Measurements from ENCODE around the gene KRTAP10-11. TPM values are rescaled to one million over a fixed set of nuclear protein-coding genes. Genes with fewer than 3 reads are reported as not detected.

KRTAP10-11 gene
- total and polyA plus RNA-seq, 2 experiments from 2014 or later = not detected

- Histone ChIP-seq H3K4me3 (no peak overlapping the region), H3K27me3 (no peaks in the 10 kb centered on the region), H3K27ac (no peak overlapping the region), H3K9me2 (replicated peaks; ENCODE audit: insufficient read depth) (no peaks in the 10 kb centered on the region), H3K79me2 (no peaks in the 10 kb centered on the region), H2AFZ (no peak overlapping the region), H3K4me2 (no peak overlapping the region), H4K20me1 (ENCODE audit: insufficient read depth, poor library complexity, severe bottlenecking) (no peaks in the 10 kb centered on the region), H3K4me1 (ENCODE audit: insufficient read depth) (no peaks in the 10 kb centered on the region), H3K36me3 (replicated peaks; ENCODE audit: insufficient read depth, low read depth) (no peaks in the 10 kb centered on the region), H3K9me3 (ENCODE audit: low read depth) (peaks cover 4% of the 10 kb centered on the region)
- no peak for TF ChIP-seq CTCF (IDR thresholded peaks at IDR 0.05; ENCODE audit: poor library complexity)
- TF ChIP-seq EZH2phosphoT487 (IDR thresholded peaks at IDR 0.05; ENCODE audit: low read depth, severe bottlenecking, unreplicated experiment) = no peak
- TF ChIP-seq EZH2 (IDR thresholded peaks at IDR 0.05; ENCODE audit: borderline replicate concordance) = no peak
- WGBS (ENCODE audit: low lambda C conversion rate, missing lambda C conversion rate) = 68% methylated on average over 8 of the region's 8 CpGs
- no peak for DNase-seq (ENCODE audit: low spot score)
Measured at GRCh38 chr21:44647222-44647552, 973 bp downstream of the KRTAP10-11 start.

- TF ChIP-seq EZH2 (IDR thresholded peaks at IDR 0.05; ENCODE audit: borderline replicate concordance) (no peak), CTCF (IDR thresholded peaks at IDR 0.05; ENCODE audit: poor library complexity) (no peak)
- Histone ChIP-seq H2AFZ (no peak overlapping the region), H3K27ac (no peak overlapping the region), H3K4me1 (ENCODE audit: insufficient read depth) (no peaks in the 10 kb centered on the region), H3K36me3 (replicated peaks; ENCODE audit: insufficient read depth, low read depth) (no peaks in the 10 kb centered on the region), H3K79me2 (no peaks in the 10 kb centered on the region), H3K9me2 (replicated peaks; ENCODE audit: insufficient read depth) (no peaks in the 10 kb centered on the region), H3K4me3 (no peak overlapping the region), H3K4me2 (no peak overlapping the region), H3K27me3 (no peaks in the 10 kb centered on the region), H3K9me3 (ENCODE audit: low read depth) (peaks cover 4% of the 10 kb centered on the region), H4K20me1 (ENCODE audit: insufficient read depth, poor library complexity, severe bottlenecking) (no peaks in the 10 kb centered on the region)
- DNase-seq (ENCODE audit: low spot score) = no peak
- WGBS (ENCODE audit: low lambda C conversion rate, missing lambda C conversion rate) = 89% methylated on average over 33 of the region's 33 CpGs
Measured at GRCh38 chr21:44648557-44649311, 2.5 kb downstream of the KRTAP10-11 start.

GRCh38 chr21:44649521-44650100, 3.4 kb downstream of the KRTAP10-11 start:
- TF ChIP-seq EZH2phosphoT487 (IDR thresholded peaks at IDR 0.05; ENCODE audit: low read depth, severe bottlenecking, unreplicated experiment) = no peak
- TF ChIP-seq EZH2 (IDR thresholded peaks at IDR 0.05; ENCODE audit: borderline replicate concordance) = no peak
- no peak for TF ChIP-seq CTCF (IDR thresholded peaks at IDR 0.05; ENCODE audit: poor library complexity)
- no peak overlapping the region for H3K27ac ChIP-seq
- H3K4me3 ChIP-seq = no peak overlapping the region
- no peak overlapping the region for H2AFZ ChIP-seq
- no peaks in the 10 kb centered on the region for H3K79me2 ChIP-seq
- no peaks in the 10 kb centered on the region for H3K4me1 ChIP-seq (ENCODE audit: insufficient read depth)
- H3K4me2 ChIP-seq = no peak overlapping the region
- H3K27me3 ChIP-seq = no peaks in the 10 kb centered on the region
- peaks cover under 1% of the 10 kb centered on the region for H3K9me3 ChIP-seq (ENCODE audit: low read depth)
- H3K9me2 ChIP-seq (replicated peaks; ENCODE audit: insufficient read depth) = no peaks in the 10 kb centered on the region
- no peak for DNase-seq (ENCODE audit: low spot score)
- no peaks in the 10 kb centered on the region for H3K36me3 ChIP-seq (replicated peaks; ENCODE audit: insufficient read depth, low read depth)
- no peaks in the 10 kb centered on the region for H4K20me1 ChIP-seq (ENCODE audit: insufficient read depth, poor library complexity, severe bottlenecking)
- WGBS (ENCODE audit: low lambda C conversion rate, missing lambda C conversion rate) = 91% methylated on average over 18 of the region's 18 CpGs
